ENCODE measurements around the gene LSP1.

Gene LSP1

DNA sequence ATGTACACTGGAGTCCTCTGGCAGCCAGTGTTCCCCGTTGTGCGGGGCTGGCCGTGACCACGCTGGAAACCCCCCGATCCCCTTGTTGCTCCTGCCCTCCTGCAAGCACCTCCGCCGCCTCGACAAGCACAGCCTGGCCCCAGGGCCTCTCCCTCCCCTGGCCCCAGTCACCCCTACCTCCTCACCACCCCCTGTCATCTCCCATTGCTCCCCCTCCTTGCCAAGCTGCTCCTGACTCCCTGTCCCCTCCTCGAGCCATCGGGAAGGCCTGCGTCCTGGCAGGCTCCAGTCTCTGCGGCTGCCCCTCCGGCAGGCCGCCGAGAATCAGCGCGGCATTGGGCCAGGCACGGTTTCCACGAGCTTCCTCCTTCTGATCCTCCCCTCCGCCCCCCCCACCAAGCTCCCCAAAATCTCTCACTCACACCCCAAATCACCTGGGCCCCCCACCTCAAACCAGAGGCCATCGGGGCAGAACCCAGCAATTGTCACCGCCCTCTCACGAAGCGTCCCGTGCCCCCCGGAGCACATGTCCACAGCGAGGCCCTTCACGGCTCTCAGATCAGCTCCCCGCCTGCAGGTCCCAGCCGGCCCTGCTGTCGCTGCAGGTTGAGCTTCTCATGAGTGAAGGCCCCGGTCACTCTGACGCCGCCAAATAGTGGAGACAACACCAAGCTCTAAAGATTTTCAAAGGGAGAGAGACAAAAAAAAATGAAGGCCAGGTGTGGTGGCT lies 5.7 kb upstream of the LSP1 start:
- no peak for DNase-seq (ENCODE audit: extremely low read depth in 1 of 2, low read depth in 1 of 2)

DNA sequence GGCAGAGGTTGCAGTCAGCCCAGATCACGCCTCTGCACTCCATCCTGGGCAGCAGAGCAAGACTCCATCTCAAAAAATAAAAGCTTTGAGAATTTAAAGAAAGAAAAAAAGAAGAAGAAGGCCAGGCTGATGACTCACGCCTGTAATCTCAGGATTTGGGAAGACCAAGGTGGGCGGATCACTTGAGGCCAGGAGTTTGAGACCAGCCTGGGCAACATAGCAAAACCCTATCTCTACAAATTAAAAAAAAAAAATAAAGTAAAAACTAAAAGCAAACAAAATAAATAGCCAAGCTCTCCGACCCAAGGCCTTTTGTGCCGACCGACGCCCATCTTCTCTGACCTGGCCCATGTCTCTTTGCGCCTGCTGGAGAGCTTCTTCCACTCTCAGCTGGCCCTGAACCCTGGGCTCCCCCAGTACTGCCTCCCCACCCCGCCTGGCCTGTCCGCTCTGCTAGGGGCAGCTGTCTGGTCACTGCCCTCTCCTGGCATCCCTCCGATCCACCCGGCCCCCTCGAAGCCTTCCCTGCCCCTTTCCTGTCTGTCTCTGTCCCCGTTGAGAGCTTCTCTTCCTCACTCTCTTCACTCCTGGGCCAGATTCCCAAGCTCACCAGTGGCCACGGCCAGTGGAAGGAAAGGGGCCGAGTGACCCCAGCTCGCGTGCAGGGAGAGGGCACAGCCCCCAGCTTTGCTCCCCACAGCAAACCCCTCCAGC lies 4.8 kb upstream of the LSP1 start:
- DNase-seq (ENCODE audit: extremely low read depth in 1 of 2, low read depth in 1 of 2): no peak

DNA sequence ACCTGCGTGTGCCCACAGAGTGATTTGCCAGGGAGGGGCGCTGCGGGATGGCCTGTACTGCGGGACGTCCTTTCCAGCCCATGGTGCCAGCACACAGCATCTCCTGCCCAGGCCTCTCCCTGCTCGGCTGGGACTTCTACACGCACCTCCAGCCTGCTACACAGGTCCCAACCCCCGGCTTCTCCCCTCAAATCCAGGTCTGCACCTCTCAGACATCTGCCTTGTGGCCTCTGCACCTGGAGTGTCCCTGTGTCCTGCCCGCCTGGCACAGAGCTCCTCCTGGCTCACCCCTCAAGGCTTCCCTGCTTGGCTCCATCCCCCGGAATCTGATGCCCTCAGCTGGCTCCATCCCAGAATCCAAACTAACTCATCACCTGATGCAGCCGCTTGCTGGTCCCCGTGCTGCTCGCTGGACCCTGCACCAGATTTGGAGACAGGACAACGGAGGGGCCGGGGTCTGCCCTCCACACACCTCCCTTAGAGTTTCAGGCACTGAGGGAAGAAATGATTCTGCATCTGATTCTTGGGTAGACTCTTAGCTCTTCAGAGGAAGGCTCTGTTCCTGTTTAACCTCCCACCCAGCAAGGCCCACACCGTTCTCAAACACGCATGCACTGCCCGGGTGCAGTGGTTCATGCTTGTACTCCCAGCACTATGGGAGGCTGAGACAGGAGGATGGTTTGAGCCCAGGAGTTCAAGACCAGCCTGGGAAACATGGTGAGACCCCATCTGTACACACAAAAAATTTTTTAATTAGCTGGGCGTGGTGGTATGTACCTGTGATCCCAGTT lies 4.0 kb upstream of the LSP1 start:
- DNase-seq (ENCODE audit: extremely low read depth in 1 of 2, low read depth in 1 of 2): no peak

DNA sequence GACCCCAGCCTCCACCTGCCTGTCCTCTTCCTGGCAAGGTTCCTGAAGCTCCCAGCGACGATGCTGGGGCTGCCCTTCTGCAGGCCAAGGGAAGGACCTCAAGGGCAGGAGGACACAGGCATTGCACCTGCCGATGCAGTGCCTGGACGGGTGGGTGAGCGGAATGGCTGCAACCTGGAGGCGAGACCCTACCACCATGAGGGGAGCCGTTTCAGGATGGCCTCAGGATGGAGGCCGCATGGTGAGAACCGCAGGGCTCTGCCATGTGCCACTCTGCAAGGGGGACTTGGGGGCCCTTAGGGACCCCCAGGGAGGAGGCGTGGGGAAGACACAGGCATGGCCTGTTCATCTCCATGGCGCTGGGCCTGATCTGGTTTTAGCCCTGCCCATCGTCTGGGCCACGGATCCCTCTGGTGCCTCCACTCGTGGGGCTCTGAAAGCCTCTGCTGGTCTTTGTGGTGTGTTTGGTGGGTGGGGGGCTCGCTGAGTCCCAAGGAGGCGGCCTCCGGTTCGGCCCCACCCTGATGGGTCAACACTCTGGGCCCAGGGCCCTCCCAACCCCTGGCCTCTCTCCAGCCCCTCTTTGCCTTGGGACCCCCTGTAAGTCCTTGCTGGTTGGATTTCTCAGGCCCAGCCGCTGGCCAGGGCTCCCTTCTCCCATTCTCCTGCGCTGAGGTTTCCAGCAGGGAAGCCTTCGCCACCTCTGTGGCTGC lies 1.3 kb upstream of the LSP1 start:
- DNase-seq (ENCODE audit: extremely low read depth in 1 of 2, low read depth in 1 of 2): no peak

DNA sequence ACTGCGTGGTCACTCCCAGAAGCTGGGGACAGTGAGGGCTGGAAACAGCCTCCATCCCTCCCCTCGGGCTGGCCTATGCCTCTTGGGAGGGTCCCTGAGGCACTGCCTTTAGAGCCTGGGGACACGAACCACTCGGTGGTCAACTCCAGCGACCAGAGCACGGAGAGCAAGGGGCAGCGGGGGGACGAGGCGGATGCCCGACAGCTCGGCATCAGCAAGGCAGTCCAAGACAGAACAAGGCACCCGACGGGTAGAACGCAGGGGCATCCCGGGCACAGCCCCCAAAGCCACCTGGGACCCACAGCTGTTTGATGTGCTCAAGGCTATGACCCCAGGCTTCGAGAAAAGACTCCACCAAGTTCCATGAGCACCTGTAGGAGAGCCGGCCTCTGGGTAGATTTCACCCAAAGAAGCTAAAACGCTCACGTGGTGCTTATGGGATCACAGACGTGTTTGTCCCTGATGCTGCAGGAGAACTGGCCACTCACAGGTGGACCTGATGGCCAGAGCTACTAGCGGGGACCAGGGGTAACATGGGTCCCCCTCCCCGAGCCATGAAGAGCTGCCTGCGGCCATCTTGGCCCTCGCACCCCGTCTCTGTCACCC lies 510 bp upstream of the LSP1 start:
- DNase-seq (ENCODE audit: extremely low read depth in 1 of 2, low read depth in 1 of 2): no peak

DNA sequence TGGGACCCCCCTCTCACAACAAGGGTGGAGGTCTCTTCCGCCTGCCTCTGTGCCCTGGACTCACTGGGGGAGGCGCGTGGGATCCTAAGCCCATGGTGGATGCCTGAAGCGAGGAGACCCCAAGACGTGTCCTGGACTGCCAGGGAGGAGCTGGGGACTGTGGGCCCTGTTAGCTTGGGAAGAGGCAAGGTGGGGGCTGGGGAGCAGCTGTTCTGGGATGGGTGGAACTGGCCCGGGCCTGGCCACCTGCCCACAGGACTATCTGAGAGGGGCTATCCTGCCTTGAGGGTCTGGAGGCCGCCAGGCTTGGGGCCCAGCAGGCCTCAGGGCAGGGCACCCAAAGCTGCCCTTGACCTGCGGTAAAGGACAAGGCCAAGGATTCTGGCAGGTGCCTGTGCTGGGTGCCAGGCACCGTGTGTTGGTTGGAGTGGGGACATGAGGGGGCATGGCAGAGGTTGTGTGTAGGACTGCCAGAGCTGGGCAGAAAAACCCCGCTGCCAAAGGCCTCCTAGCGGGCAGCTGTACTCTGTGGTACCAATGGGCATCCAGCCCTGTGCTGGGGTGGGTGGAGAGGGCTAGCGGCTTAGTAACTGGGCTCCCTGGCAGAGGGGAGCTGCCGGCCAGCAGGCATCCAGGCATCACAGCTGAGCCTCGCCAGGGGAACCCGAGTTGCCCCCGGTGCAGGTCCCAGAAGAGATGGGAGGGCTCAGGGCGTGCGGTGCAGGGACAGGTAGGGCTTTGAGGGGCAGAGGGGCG lies 670 bp downstream of the LSP1 start:
- DNase-seq (ENCODE audit: extremely low read depth in 1 of 2, low read depth in 1 of 2): no peak

DNA sequence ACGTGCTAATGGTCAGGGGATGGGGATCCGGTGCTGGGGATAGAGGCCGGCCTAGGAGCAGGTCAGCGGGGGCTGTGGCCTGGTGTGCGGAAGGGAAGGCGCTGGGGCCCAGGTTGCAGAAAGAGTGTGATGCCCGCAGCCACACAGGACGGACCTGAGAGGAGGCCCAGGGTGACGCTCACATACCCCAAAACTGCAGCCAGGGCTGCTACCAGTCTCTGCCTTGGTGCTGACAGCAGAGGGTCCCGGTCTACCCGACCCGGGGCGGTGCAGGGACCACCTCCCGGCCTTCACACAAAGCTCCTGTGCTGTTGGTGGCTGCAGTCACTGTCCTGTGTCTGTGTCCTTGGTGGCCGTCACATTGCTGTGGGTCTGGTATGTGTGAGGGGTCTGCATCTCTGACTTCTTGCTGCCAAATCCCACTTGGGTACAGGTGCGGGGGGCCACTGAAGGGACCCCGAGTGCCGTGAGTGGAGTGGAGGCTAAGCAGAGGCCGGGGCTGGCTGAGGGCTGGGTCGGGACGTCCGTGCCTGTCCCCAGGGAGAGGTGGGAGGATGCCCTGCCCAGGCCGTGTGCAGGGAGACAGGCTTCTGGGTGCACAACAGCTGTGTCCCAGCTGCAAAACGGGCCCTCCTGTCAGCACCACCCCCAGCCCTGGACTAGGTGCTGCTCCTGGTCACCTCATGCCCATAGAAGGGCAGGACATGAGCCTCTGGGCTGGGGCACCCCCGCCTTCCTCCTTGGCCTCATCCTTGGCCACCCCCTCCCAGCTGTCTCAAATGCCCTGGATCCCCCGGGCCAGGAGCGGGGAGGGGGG lies 1.5 kb downstream of the LSP1 start:
- no peak for DNase-seq (ENCODE audit: extremely low read depth in 1 of 2, low read depth in 1 of 2)

DNA sequence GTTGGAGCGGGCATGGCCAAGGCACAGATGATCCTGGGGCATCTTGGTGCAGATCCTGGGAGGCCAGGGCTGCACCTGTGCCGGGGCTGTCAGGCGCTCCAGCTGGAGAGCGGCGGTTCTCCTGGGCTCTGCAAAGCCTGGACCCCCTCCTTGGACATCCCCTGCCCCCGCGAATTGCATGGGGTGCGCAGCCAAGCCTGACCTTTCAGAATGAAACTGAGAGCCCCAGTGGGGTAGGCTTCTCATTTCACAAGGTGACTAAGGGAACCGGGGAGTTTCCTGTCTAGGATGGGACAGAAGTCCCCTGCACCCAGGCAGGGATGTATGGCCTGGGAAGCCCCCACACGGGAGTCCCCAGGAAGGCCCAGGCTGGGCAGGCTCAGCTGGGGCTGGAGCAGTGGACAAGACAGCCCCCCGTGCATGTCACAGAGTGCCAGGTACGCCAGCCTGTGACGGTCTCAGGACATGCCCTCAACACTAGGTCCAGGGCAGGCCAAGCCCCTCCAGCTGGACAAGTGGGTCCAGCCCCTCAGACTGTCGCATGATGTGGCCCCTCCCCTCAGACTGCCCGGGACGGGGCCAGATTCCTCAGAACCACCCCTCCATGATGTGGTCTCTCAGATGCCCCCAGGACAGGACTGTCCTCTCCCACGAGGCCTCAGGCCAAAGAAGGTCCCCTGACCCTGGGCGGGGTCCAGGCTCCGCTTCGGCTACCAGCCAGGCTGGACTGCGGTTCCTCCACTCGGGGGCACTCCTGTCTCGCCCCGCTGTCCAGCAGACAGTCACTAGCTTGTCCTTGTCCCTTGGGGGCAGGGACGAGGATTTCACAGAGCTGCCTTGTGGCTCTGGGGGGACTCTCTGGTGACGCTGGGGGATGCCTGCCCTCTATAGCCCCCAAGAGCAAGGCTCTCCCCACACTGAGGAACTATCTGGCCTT lies 2.3 kb downstream of the LSP1 start:
- DNase-seq (ENCODE audit: extremely low read depth in 1 of 2, low read depth in 1 of 2): no peak

DNA sequence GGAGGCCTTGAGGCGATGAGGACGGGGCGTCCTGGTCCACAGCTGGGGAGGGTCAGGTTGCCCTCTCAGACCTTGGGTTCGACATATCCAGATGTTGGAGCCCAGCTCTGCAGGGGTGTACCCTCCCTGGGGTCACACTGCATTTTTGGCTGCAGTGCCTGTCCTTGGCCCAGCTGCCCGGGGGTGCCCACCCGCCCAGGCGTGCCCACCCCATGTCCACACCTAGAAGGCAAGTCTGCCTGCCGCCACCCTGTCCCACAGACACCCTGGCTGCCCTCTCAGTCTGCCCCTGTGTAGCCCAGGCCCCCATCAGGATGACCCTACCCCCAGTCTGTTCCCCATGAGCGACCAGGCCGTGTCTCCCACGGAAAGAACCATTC lies 3.0 kb downstream of the LSP1 start:
- no peak for DNase-seq (ENCODE audit: extremely low read depth in 1 of 2, low read depth in 1 of 2)

DNA sequence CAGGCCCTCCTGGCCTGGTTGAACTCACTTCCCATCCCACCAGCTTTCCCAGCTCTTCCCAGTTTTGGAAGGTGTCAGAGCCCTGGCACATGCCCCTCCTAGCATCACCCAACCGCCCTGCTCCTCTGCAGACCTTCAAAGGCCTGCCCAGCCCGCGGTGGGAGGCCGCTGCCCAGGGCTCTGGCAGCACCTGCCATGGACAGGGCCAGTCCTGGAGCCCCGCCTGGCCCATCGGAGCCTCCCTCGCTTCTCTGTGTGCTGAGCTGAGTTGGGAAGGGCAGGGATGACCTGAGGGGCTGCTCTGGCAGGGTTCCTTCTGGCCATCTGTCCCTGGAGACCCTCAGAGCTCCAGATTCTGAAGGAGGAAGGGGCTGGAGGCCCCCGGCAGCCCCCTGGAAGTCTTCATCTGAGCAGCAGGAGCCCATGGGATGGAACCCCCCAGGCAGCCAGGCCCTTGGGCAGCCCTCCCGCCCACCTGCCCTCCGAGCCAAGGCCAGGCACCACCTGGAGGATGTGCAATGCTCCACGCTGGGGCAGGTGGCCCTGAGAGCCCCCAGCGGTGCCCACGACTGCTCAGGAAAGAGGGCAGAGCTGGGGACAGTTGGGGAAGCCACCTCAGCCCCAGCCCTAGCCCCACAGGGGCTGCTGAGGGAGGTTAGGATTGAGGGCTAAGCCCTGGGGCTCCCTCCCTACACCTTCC lies 3.6 kb downstream of the LSP1 start:
- no peak for DNase-seq (ENCODE audit: extremely low read depth in 1 of 2, low read depth in 1 of 2)

DNA sequence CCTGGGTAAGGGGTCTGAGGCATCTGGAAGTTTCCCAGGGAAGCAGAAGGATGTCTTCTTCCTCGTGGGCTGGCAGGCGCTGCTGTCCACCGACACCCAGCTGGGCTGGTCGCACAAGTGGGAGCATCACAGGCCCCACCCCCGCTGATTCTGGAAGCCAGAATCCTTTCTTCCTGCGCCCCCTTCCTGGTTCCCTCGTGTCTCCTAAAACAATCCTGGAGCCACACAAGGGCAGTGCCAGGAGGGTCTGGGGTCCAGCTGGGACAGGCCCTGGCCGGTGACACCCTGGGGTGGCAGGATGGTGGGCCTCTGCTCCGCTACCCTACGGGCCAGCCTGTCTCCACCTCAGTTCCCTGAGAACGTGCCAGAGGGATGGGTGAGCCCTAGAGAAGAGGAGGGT lies 4.2 kb downstream of the LSP1 start:
- no peak for DNase-seq (ENCODE audit: extremely low read depth in 1 of 2, low read depth in 1 of 2)

DNA sequence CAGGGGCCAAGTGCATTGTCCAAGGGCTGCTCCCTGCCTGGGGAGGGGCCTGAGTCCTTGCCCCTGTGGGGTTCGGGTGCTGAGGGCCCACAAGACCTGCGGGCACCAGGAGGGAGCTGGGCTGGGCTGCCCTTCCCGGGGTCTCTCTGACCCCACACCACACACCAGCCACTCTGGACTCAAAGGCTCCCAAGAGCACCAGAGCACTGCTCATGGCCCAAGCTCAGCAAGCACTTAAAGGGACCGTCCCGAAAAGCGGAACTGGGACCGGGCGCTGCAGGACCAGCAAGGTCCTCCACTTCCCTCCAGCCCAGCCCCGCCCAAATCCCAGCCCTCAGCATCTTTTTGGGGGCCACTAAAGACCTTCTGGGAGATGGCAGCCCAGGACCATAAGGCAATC lies 5.3 kb downstream of the LSP1 start:
- DNase-seq (ENCODE audit: extremely low read depth in 1 of 2, low read depth in 1 of 2): no peak

DNA sequence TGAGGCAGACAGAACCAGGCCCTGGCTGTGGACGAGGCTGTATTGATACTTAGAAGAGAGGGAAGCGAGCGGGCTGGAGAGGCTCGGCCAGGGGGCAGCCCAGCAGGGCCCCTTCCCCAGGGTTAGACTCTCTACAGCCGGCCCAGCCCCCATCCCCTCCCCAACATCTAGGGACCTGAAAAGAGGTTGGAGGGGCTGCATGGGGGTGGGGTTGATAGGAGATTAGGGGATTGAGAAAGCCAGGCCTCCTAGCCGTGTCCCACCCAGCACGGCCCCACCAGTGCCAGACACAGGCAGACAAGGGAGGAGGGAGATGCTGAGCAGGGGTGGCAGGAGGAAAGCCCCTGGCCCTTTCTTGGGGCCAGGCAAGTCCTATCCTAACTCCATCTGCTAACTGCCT lies 5.7 kb downstream of the LSP1 start:
- DNase-seq (ENCODE audit: extremely low read depth in 1 of 2, low read depth in 1 of 2): no peak

DNA sequence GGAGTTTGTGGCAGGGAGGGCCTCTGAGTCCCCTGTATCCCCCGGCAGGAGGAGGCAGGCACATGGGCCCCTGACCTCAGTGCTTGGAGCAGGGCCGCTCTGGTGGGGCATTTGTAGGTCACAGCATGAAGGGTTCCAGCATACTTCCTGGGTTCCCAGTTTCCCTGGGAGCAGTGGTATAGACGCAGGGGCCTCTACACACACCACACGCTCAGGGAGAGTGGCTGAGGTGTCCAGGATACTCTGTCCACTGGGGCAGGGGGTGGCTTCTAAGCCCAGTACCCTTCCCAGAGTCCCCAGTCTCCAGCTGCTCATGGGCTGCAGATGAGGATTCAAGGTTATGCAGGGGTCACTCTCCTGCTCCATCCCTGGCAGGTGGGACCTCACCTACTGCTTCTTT lies 6.1 kb downstream of the LSP1 start:
- no peak for DNase-seq (ENCODE audit: extremely low read depth in 1 of 2, low read depth in 1 of 2)

DNA sequence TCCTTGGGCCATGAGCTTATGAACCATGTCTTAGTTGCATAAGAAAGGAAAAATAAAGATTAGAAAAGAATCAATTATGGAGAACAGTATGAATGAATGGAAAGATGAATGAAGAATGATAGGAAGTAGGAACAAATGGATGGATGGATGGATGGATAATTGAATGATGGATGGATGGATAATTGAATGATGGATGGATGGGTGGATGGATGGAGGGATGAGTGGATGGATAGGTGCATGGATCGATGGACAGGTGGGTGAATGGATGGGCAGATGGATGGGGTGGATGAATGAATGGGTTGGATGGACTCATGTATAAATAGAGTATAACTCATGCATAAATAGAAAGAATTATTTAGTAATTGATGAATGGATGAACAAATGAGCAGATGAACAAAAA lies 7.2 kb downstream of the LSP1 start:
- no peak for DNase-seq (ENCODE audit: extremely low read depth in 1 of 2, low read depth in 1 of 2)

DNA sequence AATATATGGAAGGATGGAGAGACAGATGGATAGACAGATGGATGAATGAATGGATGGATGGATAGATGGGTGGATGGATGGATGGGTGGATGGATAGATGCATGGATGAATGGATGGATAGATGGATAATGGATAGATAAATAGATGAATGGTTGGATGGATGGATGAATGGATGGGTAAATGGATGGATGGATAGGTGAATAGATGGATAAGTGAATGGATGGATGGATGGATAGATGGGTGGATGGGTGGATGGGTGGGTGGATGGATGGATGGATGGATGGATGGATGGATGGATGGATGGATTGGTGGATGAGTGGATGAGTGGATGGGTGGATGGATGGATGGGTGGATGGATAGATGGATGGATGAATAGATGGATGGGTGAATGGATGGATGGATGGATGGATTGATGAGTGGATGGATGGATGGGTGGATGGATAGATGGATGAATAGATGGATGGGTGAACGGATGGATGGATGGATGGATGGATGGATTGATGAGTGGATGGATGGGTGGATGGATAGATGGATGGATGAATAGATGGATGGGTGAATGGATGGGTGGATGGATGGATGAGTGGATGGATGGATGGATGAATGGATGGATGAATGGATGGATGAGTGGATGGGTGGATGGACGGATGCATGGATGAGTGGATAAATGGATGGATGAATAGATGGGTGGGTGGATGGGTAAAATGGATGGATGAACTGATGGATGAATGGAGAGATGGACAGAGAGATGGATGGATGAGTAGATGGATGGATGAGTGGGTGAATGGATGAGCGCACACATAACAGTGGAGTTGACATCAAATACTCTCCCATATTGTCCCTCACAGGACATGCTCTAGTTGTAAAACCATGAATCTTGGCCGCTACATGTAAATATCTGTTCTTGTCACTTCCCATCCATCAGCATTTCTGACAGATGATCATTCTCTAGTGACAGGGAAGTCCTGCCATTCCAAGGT lies 8.8 kb downstream of the LSP1 start:
- no peak for DNase-seq (ENCODE audit: extremely low read depth in 1 of 2, low read depth in 1 of 2)
